Choroid plexus epithelial cell (primary cell): ENCODE measurements around the gene SUCO.

Source experiments
- DNase-seq: peaks from one replicate; pipeline ENCODE4 v3.0.0-alpha.2; 2010; ENCODE audit warnings: low read depth
- H3K4me3 ChIP-seq: 2 replicates; pipeline ENCODE4 v1.5.1; 2011; ENCODE audit warnings: low read depth, mild to moderate bottlenecking, control low read depth, low read length, moderate library complexity
- CTCF ChIP-seq: conservative IDR thresholded peaks from 2 replicates; pipeline ENCODE4 v1.5.1; 2011; ENCODE audit warnings: low read depth, mild to moderate bottlenecking, control low read depth, inconsistent platforms, low read length, moderate library complexity

SUCO gene

GRCh38 chr1:172661107-172661506, 128.2 kb downstream of the SUCO start:
- H3K4me3 ChIP-seq: no peak overlapping the region
- no peak for DNase-seq
- TF ChIP-seq CTCF: no peak
